Transverse colon (tissue), 4 donors: ENCODE measurements around the gene PRSS56.

Experiments used
- EP300 ChIP-seq: sonication (generic); formaldehyde crosslinking; IDR thresholded peaks from one replicate; pipeline ENCODE4 v1.6.1; 2017; ENCODE audit warnings: antibody characterized with exemption, low read depth
- POLR2A ChIP-seq: fragments of 450-650 bp; IDR thresholded peaks from one replicate; pipeline ENCODE4 v1.6.1; 2016; ENCODE audit warnings: antibody characterized with exemption, mild to moderate bottlenecking, moderate library complexity
- POLR2AphosphoS5 ChIP-seq, 3 donors: sonication (generic); formaldehyde crosslinking; IDR thresholded peaks; one replicate each; pipeline ENCODE4 v1.6.1; 2016; ENCODE audit warnings: antibody characterized with exemption in 3 of 3
- TF ChIP-seq, protein P1 (sequence below), 5 experiments: fragments of 200-600 bp in 3 of 5; fragments of 450-650 bp in 2 of 5; sonication (generic) in 3 of 5; IDR thresholded peaks; 1 replicate in 2 of 5; 2 replicates in 3 of 5; pipeline ENCODE4 v1.5.1; 2016 to 2017; ENCODE audit warnings: antibody characterized with exemption in 5 of 5, inconsistent platforms in 3 of 5, mild to moderate bottlenecking in 2 of 5, moderate library complexity in 1 of 5

GRCh38 chr2:232539298-232540231 lies 19.4 kb downstream of the PRSS56 start, which contains the start of gene CHRNG:
- TF ChIP-seq EP300 (no peak), POLR2AphosphoS5 (IDR thresholded peaks at IDR 0.05) (no peak), POLR2A (no peak)
- TF ChIP-seq, protein P1, sequence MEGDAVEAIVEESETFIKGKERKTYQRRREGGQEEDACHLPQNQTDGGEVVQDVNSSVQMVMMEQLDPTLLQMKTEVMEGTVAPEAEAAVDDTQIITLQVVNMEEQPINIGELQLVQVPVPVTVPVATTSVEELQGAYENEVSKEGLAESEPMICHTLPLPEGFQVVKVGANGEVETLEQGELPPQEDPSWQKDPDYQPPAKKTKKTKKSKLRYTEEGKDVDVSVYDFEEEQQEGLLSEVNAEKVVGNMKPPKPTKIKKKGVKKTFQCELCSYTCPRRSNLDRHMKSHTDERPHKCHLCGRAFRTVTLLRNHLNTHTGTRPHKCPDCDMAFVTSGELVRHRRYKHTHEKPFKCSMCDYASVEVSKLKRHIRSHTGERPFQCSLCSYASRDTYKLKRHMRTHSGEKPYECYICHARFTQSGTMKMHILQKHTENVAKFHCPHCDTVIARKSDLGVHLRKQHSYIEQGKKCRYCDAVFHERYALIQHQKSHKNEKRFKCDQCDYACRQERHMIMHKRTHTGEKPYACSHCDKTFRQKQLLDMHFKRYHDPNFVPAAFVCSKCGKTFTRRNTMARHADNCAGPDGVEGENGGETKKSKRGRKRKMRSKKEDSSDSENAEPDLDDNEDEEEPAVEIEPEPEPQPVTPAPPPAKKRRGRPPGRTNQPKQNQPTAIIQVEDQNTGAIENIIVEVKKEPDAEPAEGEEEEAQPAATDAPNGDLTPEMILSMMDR (IDR thresholded peaks at IDR 0.05) = no peak
